ENCODE results near the gene ZNF836. TPM values are rescaled to one million over a fixed set of nuclear protein-coding genes. Genes with fewer than 3 reads are reported as not detected.

Gene ZNF836
- total and polyA plus RNA-seq, 9 of the 15 experiments (the other 6 are each of a cell fraction or from before 2014, with no cell fraction given), result 0.24 to 0.69 (median 0.64) TPM; not detected in 2

DNA sequence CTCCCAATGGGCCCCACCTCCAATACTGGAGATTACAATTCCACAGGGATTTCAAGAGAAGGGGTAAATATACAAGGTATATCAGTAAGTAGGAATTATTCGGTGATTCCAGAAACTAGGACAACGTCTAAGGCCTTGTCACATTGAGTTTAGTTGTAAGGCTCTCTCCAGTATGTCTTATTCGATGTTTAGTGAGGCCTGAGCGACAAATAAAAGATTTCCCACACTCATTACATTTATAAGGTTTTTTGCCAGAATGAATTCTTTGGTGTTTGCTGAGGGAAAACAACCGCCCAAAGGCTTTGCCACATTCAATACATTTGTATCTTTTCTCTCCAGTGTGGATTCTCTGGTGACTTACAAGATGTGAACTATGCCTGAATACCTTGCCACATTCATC lies 56.7 kb downstream of the ZNF836 start:
- no peak for FAIRE-seq

GRCh38 chr19:52112624-52113023 lies 58.8 kb downstream of the ZNF836 start:
- ChIA-PET CTCF (ENCODE audit: low intra/inter-chr PET ratio) (no interaction called here), POLR2A (no interaction called here)
- in situ Hi-C loops (cut with MboI) (no loop called here), intact Hi-C loops (cut with micrococcal nuclease) (no loop called here)
- Histone ChIP-seq H3K4me3 (no peak overlapping the region), H3K4me1 (replicated peaks in 1 of 2; ENCODE audit: control insufficient read depth in 2 of 2, insufficient read depth in 2 of 2, low read length in 2 of 2) (no peaks in the 10 kb centered on the region), H3K27me3 (ENCODE audit: control insufficient read depth in 2 of 2, insufficient read depth in 2 of 2, low read length in 2 of 2) (no peaks in the 10 kb centered on the region), H3K4me2 (ENCODE audit: insufficient read depth, low read length) (no peak overlapping the region), H3K9me3 (replicated peaks; ENCODE audit: control insufficient read depth, insufficient read depth, low read depth, low read length) (peaks cover 47% of the 10 kb centered on the region), H3K79me2 (ENCODE audit: control insufficient read depth, insufficient read depth, low read length) (no peaks in the 10 kb centered on the region), H3K36me3 (ENCODE audit: control insufficient read depth, insufficient read depth, low read length) (peaks cover 16% of the 10 kb centered on the region), H3K9me1 (ENCODE audit: control insufficient read depth, insufficient read depth, low read length) (no peaks in the 10 kb centered on the region), H2AFZ (ENCODE audit: low read depth, low read length) (no peak overlapping the region), H4K20me1 (replicated peaks; ENCODE audit: control insufficient read depth, insufficient read depth, low read length) (no peaks in the 10 kb centered on the region), H3K9ac (ENCODE audit: insufficient read depth in 1 of 2, low read depth in 2 of 2, low read length in 2 of 2) (no peak overlapping the region), H3K27ac (ENCODE audit: extremely low read depth, low read depth, low read length) (no peak overlapping the region)
- WGBS (ENCODE audit: insufficient coverage, low coverage, missing lambda C conversion rate), result 2% methylated on average over 3 of the region's 3 CpGs
- BruUV-seq (replicated peaks), result no TSS peak
- FAIRE-seq (no peak), ATAC-seq (no peak), DNase-seq (ENCODE audit: extremely low read depth in 1 of 4, low spot score in 3 of 4) (no peak)
- TF ChIP-seq ZNF695 (CRISPR knock-in tag; IDR thresholded peaks at IDR 0.05), result no peak
- peak; percentile 46; the same call in 1 of the 2 replicates for TF ChIP-seq MGA (IDR thresholded peaks at IDR 0.05)
- peak; percentile 58 for TF ChIP-seq L3MBTL2 (IDR thresholded peaks at IDR 0.05)
- no peak for TF ChIP-seq SMAD3 (CRISPR knock-in tag; conservative IDR thresholded peaks at IDR 0.05)

More for the DNA sequence above, 56.7 kb downstream of the ZNF836 start:
- H4K20me1 ChIP-seq (replicated peaks; ENCODE audit: control insufficient read depth, insufficient read depth, low read length), result no peaks in the 10 kb centered on the region
- H3K4me3 ChIP-seq, result no peak overlapping the region
- no peaks in the 10 kb centered on the region for H3K79me2 ChIP-seq (ENCODE audit: control insufficient read depth, insufficient read depth, low read length)
- no peaks in the 10 kb centered on the region for H3K4me1 ChIP-seq (replicated peaks in 1 of 2; ENCODE audit: control insufficient read depth in 2 of 2, insufficient read depth in 2 of 2, low read length in 2 of 2)
- H2AFZ ChIP-seq (ENCODE audit: low read depth, low read length), result no peak overlapping the region
- no peak overlapping the region for H3K27ac ChIP-seq (ENCODE audit: extremely low read depth, low read depth, low read length)
- no peak overlapping the region for H3K4me2 ChIP-seq (ENCODE audit: insufficient read depth, low read length)
- 69% methylated on average over 5 of the region's 5 CpGs for WGBS (ENCODE audit: insufficient coverage, low coverage, missing lambda C conversion rate)
- ChIA-PET CTCF (ENCODE audit: low intra/inter-chr PET ratio) (no interaction called here), POLR2A (no interaction called here)
- TF ChIP-seq ZNF75A (CRISPR knock-in tag; IDR thresholded peaks at IDR 0.05) (peak; percentile 90), CBX5 (IDR thresholded peaks at IDR 0.05; ENCODE audit: borderline replicate concordance, low read depth) (no peak), KLF16 (IDR thresholded peaks at IDR 0.05) (no peak)
- ATAC-seq (no peak), DNase-seq (ENCODE audit: extremely low read depth in 1 of 4, low spot score in 3 of 4) (no peak)
- BruUV-seq (replicated peaks), result TSS peak; percentile 28
- H3K9ac ChIP-seq (ENCODE audit: insufficient read depth in 1 of 2, low read depth in 2 of 2, low read length in 2 of 2), result no peak overlapping the region
- peaks cover 32% of the 10 kb centered on the region for H3K36me3 ChIP-seq (ENCODE audit: control insufficient read depth, insufficient read depth, low read length)
- no peaks in the 10 kb centered on the region for H3K9me1 ChIP-seq (ENCODE audit: control insufficient read depth, insufficient read depth, low read length)
- intact Hi-C loops (cut with micrococcal nuclease) (no loop called here), in situ Hi-C loops (cut with MboI) (no loop called here)
- no peaks in the 10 kb centered on the region for H3K27me3 ChIP-seq (ENCODE audit: control insufficient read depth in 2 of 2, insufficient read depth in 2 of 2, low read length in 2 of 2)
- H3K9me3 ChIP-seq (replicated peaks; ENCODE audit: control insufficient read depth, insufficient read depth, low read depth, low read length), result peaks cover 64% of the 10 kb centered on the region

All from K562 (cell line).